Measurements from ENCODE around the gene DNAJB2.

Gene DNAJB2

DNA sequence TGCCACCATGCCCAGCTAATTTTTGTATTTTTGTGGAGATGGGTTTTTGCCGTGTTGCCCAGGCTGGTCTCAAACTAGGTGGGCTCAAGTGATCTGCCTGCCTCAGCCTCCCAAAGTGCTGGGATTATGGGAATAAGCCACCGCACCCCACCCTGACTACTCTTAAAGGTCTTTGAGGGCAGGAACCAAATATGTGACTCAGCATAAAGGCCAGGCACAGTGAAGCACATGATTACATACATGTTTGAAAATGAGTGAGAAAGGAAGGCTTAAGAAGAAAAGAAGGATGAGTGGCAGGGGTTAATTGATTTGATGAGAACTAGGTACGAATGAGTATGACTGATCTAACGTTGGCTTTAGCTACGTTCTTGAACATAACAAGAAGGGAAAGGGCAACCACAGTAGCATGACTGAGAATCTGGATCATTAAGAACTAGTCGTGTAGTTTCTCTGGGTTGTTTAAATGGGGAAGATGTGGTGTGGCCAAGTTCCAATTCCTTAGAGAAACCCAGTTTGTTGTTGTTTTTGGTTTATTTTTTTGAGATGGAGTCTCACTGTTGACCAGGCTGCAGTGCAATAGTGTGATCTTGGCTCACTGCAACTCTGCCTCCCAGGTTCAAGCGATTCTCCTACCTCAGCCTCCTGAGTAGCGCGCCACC, 46.6 kb downstream of the DNAJB2 start:
- in situ Hi-C loops (cut with HindIII; ENCODE audit: low pct_ligation_motif_present, low pct_unique_long_range_greater_than_20kb, low sequenced_read_pairs), result no loop called here
- no peak for DNase-seq

GRCh38 chr2:219327719-219328118, 48.6 kb downstream of the DNAJB2 start:
- in situ Hi-C loops (cut with HindIII; ENCODE audit: low pct_ligation_motif_present, low pct_unique_long_range_greater_than_20kb, low sequenced_read_pairs), result no loop called here
- DNase-seq, result no peak

GRCh38 chr2:219331560-219332213, 52.5 kb downstream of the DNAJB2 start:
- DNase-seq, result peak; percentile 20
- in situ Hi-C loops (cut with HindIII; ENCODE audit: low pct_ligation_motif_present, low pct_unique_long_range_greater_than_20kb, low sequenced_read_pairs), result no loop called here

- in situ Hi-C loops (cut with HindIII; ENCODE audit: low pct_ligation_motif_present, low pct_unique_long_range_greater_than_20kb, low sequenced_read_pairs), result no loop called here
- no peak for DNase-seq
Observed at GRCh38 chr2:219332542-219332941, 53.4 kb downstream of the DNAJB2 start, which contains the start of gene RESP18. Gene RESP18, minus strand, starts transcription at chr2:219332744.

DNA sequence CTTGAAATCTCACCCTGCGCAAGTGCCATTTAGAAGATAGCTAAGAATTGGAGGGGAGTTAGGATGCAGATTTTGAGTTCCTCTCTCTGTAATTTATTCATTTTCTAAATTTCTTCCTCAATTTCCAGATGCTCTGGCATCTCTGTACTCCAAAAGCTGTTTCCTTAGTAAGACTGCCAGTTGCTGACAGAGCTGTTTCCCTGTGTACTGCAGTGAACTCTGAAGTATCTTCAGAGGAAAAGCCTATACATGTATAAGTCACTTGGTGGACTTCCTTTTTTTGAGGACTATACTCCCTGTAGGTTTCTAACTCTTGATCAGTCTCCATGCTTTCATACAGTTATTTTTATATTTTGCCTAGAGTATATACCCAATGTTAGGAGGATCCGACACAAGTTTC, 54.9 kb downstream of the DNAJB2 start:
- in situ Hi-C loops (cut with HindIII; ENCODE audit: low pct_ligation_motif_present, low pct_unique_long_range_greater_than_20kb, low sequenced_read_pairs), result no loop called here
- DNase-seq, result no peak

GRCh38 chr2:219335373-219335786, 56.2 kb downstream of the DNAJB2 start:
- DNase-seq, result no peak
- in situ Hi-C loops (cut with HindIII; ENCODE audit: low pct_ligation_motif_present, low pct_unique_long_range_greater_than_20kb, low sequenced_read_pairs), result no loop called here

Measured in ACHN (cell line).